Smooth muscle cell (in vitro differentiated cells): ENCODE results near the gene STIMATE. TPM values are rescaled to one million over a fixed set of nuclear protein-coding genes. Genes with fewer than 3 reads are reported as not detected.

ENCODE experiments used
- DNase-seq: peaks from one replicate; lab custom pipeline; 2025; ENCODE audit not compliant: unreplicated experiment; lab: John Stamatoyannopoulos, UW
- H2AFZ ChIP-seq: fragments of 200-600 bp; sonication (generic); 2 replicates; pipeline ENCODE4 v1.6.0; 2016; ENCODE audit warnings: antibody characterized with exemption, low read depth, mild to moderate bottlenecking
- H3F3A ChIP-seq: fragments of 200-600 bp; sonication (generic); 2 replicates; pipeline ENCODE4 v1.6.0; 2017; ENCODE audit warnings: antibody characterized with exemption, low read depth
- H3K27ac ChIP-seq: fragments of 200-600 bp; sonication (generic); 2 replicates; pipeline ENCODE4 v1.5.1; 2016; ENCODE audit warnings: low read depth, mild to moderate bottlenecking
- H3K27me3 ChIP-seq: fragments of 200-600 bp; sonication (generic); 2 replicates; pipeline ENCODE4 v1.6.1; 2016; ENCODE audit warnings: low read depth, mild to moderate bottlenecking
- H3K36me3 ChIP-seq: fragments of 200-600 bp; sonication (generic); 2 replicates; pipeline ENCODE4 v1.5.1; 2016; ENCODE audit warnings: low read depth
- H3K4me1 ChIP-seq: fragments of 200-600 bp; sonication (generic); 2 replicates; pipeline ENCODE4 v1.5.1; 2016; ENCODE audit warnings: low read depth
- H3K4me2 ChIP-seq: fragments of 200-600 bp; sonication (generic); 2 replicates; pipeline ENCODE4 v1.6.0; 2016; ENCODE audit warnings: mild to moderate bottlenecking
- H3K4me3 ChIP-seq: fragments of 200-600 bp; sonication (generic); 2 replicates; pipeline ENCODE4 v1.5.1; 2016; ENCODE audit warnings: mild to moderate bottlenecking
- H3K79me2 ChIP-seq: fragments of 200-600 bp; sonication (generic); 2 replicates; pipeline ENCODE4 v1.6.0; 2016; ENCODE audit warnings: low read depth, mild to moderate bottlenecking
- H3K9ac ChIP-seq: fragments of 200-600 bp; sonication (generic); 2 replicates; pipeline ENCODE4 v1.6.0; 2016; ENCODE audit warnings: low read depth
- H3K9me3 ChIP-seq: fragments of 200-600 bp; sonication (generic); replicated peaks from 2 replicates; pipeline ENCODE4 v1.5.1; 2016; ENCODE audit warnings: low read depth
- H4K20me1 ChIP-seq: fragments of 200-600 bp; sonication (generic); 2 replicates; pipeline ENCODE4 v1.6.0; 2016; ENCODE audit warnings: low read depth
- CTCF ChIP-seq: fragments of 200-600 bp; sonication (generic); IDR thresholded peaks from 2 replicates; pipeline ENCODE4 v1.5.1; 2017; ENCODE audit warnings: borderline replicate concordance, mild to moderate bottlenecking, antibody characterized with exemption; ENCODE audit not compliant: insufficient read depth, poor library complexity, severe bottlenecking
- WGBS: methylation state at CpG from one replicate; pipeline ENCODE4 v1.1.7; 2016; ENCODE audit warnings: low lambda C conversion rate; 5-methylcytosine and 5-hydroxymethylcytosine counted together
- polyA plus RNA-seq: library from polyadenylated mRNA; unstranded; fragments of >200 nt; fragmentation: Nextera tagmentation; extraction: Ambion mirVana; gene quantifications from 2 replicates; pipeline ENCODE4 v1.2.1, GENCODE V29; 2016
- total RNA-seq: library from RNA; depleted of rRNA; stranded (reverse); fragments of >200 nt; gene quantifications from 2 replicates; pipeline ENCODE4 v1.2.3, GENCODE V29; 2014

Gene STIMATE
- total and polyA plus RNA-seq, 2 experiments from 2014 or later: 12.8 to 18.1 TPM

GRCh38 chr3:52792961-52793695 is 104.2 kb downstream of the STIMATE start:
- no peaks in the 10 kb centered on the region for H3K36me3 ChIP-seq
- TF ChIP-seq CTCF: no peak
- H3K79me2 ChIP-seq: no peaks in the 10 kb centered on the region
- no peak for DNase-seq
- no peaks in the 10 kb centered on the region for H3K9me3 ChIP-seq
- H2AFZ ChIP-seq: no peak overlapping the region
- H3K9ac ChIP-seq: no peak overlapping the region
- H3K4me3 ChIP-seq: no peak overlapping the region
- H3K4me1 ChIP-seq: no peaks in the 10 kb centered on the region
- H4K20me1 ChIP-seq: no peaks in the 10 kb centered on the region
- 90% methylated on average over 18 of the region's 18 CpGs for WGBS
- H3K27me3 ChIP-seq: no peaks in the 10 kb centered on the region
- no peaks in the 10 kb centered on the region for H3F3A ChIP-seq
- no peak overlapping the region for H3K4me2 ChIP-seq
- no peak overlapping the region for H3K27ac ChIP-seq

DNA sequence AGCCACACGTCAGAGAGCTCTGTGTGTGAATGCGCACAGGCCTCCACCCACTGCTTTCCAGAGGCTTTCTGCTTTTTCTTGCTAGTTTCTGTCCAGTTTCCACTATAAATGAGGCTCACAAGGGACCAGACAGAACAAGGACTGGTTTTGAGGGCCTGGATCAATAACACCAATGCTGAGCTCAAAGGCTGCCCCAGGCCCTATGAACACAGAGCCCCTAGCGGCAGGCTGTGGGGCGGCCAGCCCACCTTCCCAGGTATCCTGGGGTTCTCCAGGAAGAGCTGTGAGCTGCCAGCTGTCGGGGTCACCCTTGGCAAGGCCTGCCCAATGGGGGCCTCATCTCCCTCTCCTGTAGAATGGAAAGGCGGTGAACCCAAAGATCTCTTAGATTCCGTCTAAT is 104.9 kb downstream of the STIMATE start:
- H3K4me2 ChIP-seq: no peak overlapping the region
- no peak overlapping the region for H2AFZ ChIP-seq
- H3K4me3 ChIP-seq: no peak overlapping the region
- no peak overlapping the region for H3K27ac ChIP-seq
- H3K9ac ChIP-seq: no peak overlapping the region
- peak; percentile 18 for TF ChIP-seq CTCF
- H3K36me3 ChIP-seq: no peaks in the 10 kb centered on the region
- H3K27me3 ChIP-seq: no peaks in the 10 kb centered on the region
- H3F3A ChIP-seq: no peaks in the 10 kb centered on the region
- no peaks in the 10 kb centered on the region for H4K20me1 ChIP-seq
- WGBS: 75% methylated on average over 7 of the region's 7 CpGs
- no peaks in the 10 kb centered on the region for H3K9me3 ChIP-seq
- no peaks in the 10 kb centered on the region for H3K4me1 ChIP-seq
- H3K79me2 ChIP-seq: no peaks in the 10 kb centered on the region
- no peak for DNase-seq

GRCh38 chr3:52791928-52792327 is 105.4 kb downstream of the STIMATE start:
- Histone ChIP-seq H3K79me2 (no peaks in the 10 kb centered on the region), H2AFZ (no peak overlapping the region), H3K27me3 (no peaks in the 10 kb centered on the region), H3K9ac (no peak overlapping the region), H3K4me3 (no peak overlapping the region), H3K9me3 (no peaks in the 10 kb centered on the region), H3K4me1 (no peaks in the 10 kb centered on the region), H3K36me3 (no peaks in the 10 kb centered on the region), H3F3A (no peaks in the 10 kb centered on the region), H3K4me2 (no peak overlapping the region), H4K20me1 (no peaks in the 10 kb centered on the region), H3K27ac (no peak overlapping the region)
- DNase-seq: no peak
- WGBS: 88% methylated on average over 4 of the region's 4 CpGs
- TF ChIP-seq CTCF: no peak

GRCh38 chr3:52791366-52791765 is 106.0 kb downstream of the STIMATE start:
- H2AFZ ChIP-seq: no peak overlapping the region
- WGBS: 86% methylated on average over 12 of the region's 12 CpGs
- H3K9ac ChIP-seq: no peak overlapping the region
- H3K4me2 ChIP-seq: no peak overlapping the region
- H3K36me3 ChIP-seq: no peaks in the 10 kb centered on the region
- no peaks in the 10 kb centered on the region for H4K20me1 ChIP-seq
- H3F3A ChIP-seq: no peaks in the 10 kb centered on the region
- no peaks in the 10 kb centered on the region for H3K79me2 ChIP-seq
- H3K4me1 ChIP-seq: no peaks in the 10 kb centered on the region
- TF ChIP-seq CTCF: no peak
- no peak for DNase-seq
- H3K27me3 ChIP-seq: no peaks in the 10 kb centered on the region
- H3K4me3 ChIP-seq: no peak overlapping the region
- H3K27ac ChIP-seq: no peak overlapping the region
- no peaks in the 10 kb centered on the region for H3K9me3 ChIP-seq
